WERI-Rb-1 (cell line): ENCODE results near the gene FRZB.

Experiments used
- DNase-seq: peaks from one replicate; pipeline ENCODE4 v3.0.0-alpha.2; 2020
- H3K27ac ChIP-seq: fragments of 250-450 bp; sonication (Bioruptor Pico); 2 replicates; pipeline ENCODE4 v1.5.1; 2020; ENCODE audit warnings: mild to moderate bottlenecking, moderate library complexity
- H3K27me3 ChIP-seq: fragments of 250-450 bp; sonication (Bioruptor Pico); 2 replicates; pipeline ENCODE4 v1.5.1; 2021; ENCODE audit warnings: mild to moderate bottlenecking, low read depth, moderate library complexity; ENCODE audit not compliant: insufficient read depth, severe bottlenecking
- H3K36me3 ChIP-seq: fragments of 250-450 bp; sonication (Bioruptor Pico); 2 replicates; pipeline ENCODE4 v1.5.1; 2020; ENCODE audit warnings: mild to moderate bottlenecking, moderate library complexity
- H3K4me3 ChIP-seq: 2 replicates; pipeline ENCODE4 v1.5.1; 2011; ENCODE audit warnings: low read depth, mild to moderate bottlenecking, control low read depth, low read length
- H3K9me3 ChIP-seq: fragments of 250-450 bp; sonication (Bioruptor Pico); 2 replicates; pipeline ENCODE4 v1.5.1; 2021; ENCODE audit warnings: mild to moderate bottlenecking, moderate library complexity; ENCODE audit not compliant: severe bottlenecking
- CTCF ChIP-seq: IDR thresholded peaks from 2 replicates; pipeline ENCODE4 v1.5.1; 2011; ENCODE audit warnings: low read depth, mild to moderate bottlenecking, control low read depth, inconsistent platforms, low read length

Gene FRZB

GRCh38 chr2:182804128-182804527 is 62.3 kb downstream of the FRZB start:
- no peak for TF ChIP-seq CTCF
- Histone ChIP-seq H3K27ac (no peak overlapping the region), H3K36me3 (no peaks in the 10 kb centered on the region), H3K4me3 (no peak overlapping the region), H3K27me3 (no peaks in the 10 kb centered on the region), H3K9me3 (no peaks in the 10 kb centered on the region)
- no peak for DNase-seq

GRCh38 chr2:182798736-182799135 is 67.7 kb downstream of the FRZB start:
- H3K27me3 ChIP-seq, result no peaks in the 10 kb centered on the region
- H3K27ac ChIP-seq, result no peak overlapping the region
- DNase-seq, result no peak
- no peaks in the 10 kb centered on the region for H3K9me3 ChIP-seq
- no peak for TF ChIP-seq CTCF
- H3K4me3 ChIP-seq, result no peak overlapping the region
- H3K36me3 ChIP-seq, result no peaks in the 10 kb centered on the region

GRCh38 chr2:182792441-182792840 is 74.0 kb downstream of the FRZB start:
- Histone ChIP-seq H3K4me3 (no peak overlapping the region), H3K27me3 (no peaks in the 10 kb centered on the region), H3K9me3 (no peaks in the 10 kb centered on the region), H3K27ac (no peak overlapping the region), H3K36me3 (no peaks in the 10 kb centered on the region)
- no peak for DNase-seq
- TF ChIP-seq CTCF, result no peak

GRCh38 chr2:182784777-182785176 is 81.7 kb downstream of the FRZB start:
- DNase-seq, result no peak
- TF ChIP-seq CTCF, result peak; percentile 34; the same call in 1 of the 2 replicates
- Histone ChIP-seq H3K27me3 (no peaks in the 10 kb centered on the region), H3K4me3 (no peak overlapping the region), H3K36me3 (no peaks in the 10 kb centered on the region), H3K9me3 (no peaks in the 10 kb centered on the region), H3K27ac (no peak overlapping the region)

- Histone ChIP-seq H3K27ac (no peak overlapping the region), H3K4me3 (no peak overlapping the region), H3K36me3 (no peaks in the 10 kb centered on the region), H3K27me3 (no peaks in the 10 kb centered on the region), H3K9me3 (no peaks in the 10 kb centered on the region)
- TF ChIP-seq CTCF, result no peak
- DNase-seq, result no peak
These were observed 82.3 kb downstream of the FRZB start for GRCh38 chr2:182784058-182784706.
